IMR-90 (cell line): Measurements from ENCODE around the gene ADAMTS18. TPM values are rescaled to one million over a fixed set of nuclear protein-coding genes. Genes with fewer than 3 reads are reported as not detected.

Source experiments
- ATAC-seq: fragments of 200-7000 bp; cut with Tn5 transposase; 2 replicates; pipeline ENCODE4 v1.9.1; 2020; ENCODE audit warnings: low read depth, mild to moderate bottlenecking, moderate library complexity
- BruUV-seq: library from RNA; stranded (reverse); fragments of 400-500 nt; replicated peaks from 2 replicates; lab custom pipeline; 2021; lab: Mats Ljungman, UMichigan
- CTCF ChIA-PET: fragments of 300-600 bp; formaldehyde crosslinking; extraction: SDS; loops from one replicate; lab custom pipeline; 2021; ENCODE audit warnings: antibody characterized with exemption; lab: Yijun Ruan, JAX
- POLR2A ChIA-PET: fragments of 300-600 bp; sonication (Branson Sonifier 250); formaldehyde crosslinking; loops from one replicate; lab custom pipeline; 2022; ENCODE audit warnings: antibody characterized with exemption; ENCODE audit not compliant: unreplicated experiment; lab: Charles Lee
- DNase-seq: peaks from one replicate; pipeline ENCODE4 v3.0.0; 2013
- H2AFZ ChIP-seq: replicated peaks from 2 replicates; pipeline ENCODE3; 2013; ENCODE audit warnings: low read length, mild to moderate bottlenecking; ENCODE audit not compliant: poor library complexity
- H2AK5ac ChIP-seq: 2 replicates; pipeline ENCODE4 v1.6.1; 2013; ENCODE audit warnings: low read depth, low read length, inconsistent platforms
- H2AK9ac ChIP-seq: replicated peaks from 2 replicates; pipeline ENCODE3; 2013; ENCODE audit warnings: mild to moderate bottlenecking, low read depth, low read length, moderate library complexity; ENCODE audit not compliant: poor library complexity
- H2BK120ac ChIP-seq: 2 replicates; pipeline ENCODE4 v1.6.1; 2013; ENCODE audit warnings: low read depth, low read length, inconsistent platforms
- H2BK15ac ChIP-seq: 3 replicates; pipeline ENCODE4 v1.6.1; 2013; ENCODE audit warnings: low read depth, low read length, inconsistent platforms
- H2BK20ac ChIP-seq: 2 replicates; pipeline ENCODE4 v1.6.1; 2013; ENCODE audit warnings: low read depth, mild to moderate bottlenecking, inconsistent platforms, low read length, moderate library complexity
- H2BK5ac ChIP-seq: 2 replicates; pipeline ENCODE4 v1.6.1; 2013; ENCODE audit warnings: mild to moderate bottlenecking, low read depth, low read length, inconsistent platforms; ENCODE audit not compliant: poor library complexity, severe bottlenecking
- H3K14ac ChIP-seq: replicated peaks from 2 replicates; pipeline ENCODE4 v1.6.1; 2013; ENCODE audit warnings: low read depth, low read length, inconsistent platforms
- H3K18ac ChIP-seq: 2 replicates; pipeline ENCODE4 v1.6.1; 2013; ENCODE audit warnings: low read depth, low read length, control low read depth
- H3K23ac ChIP-seq: 2 replicates; pipeline ENCODE4 v1.6.1; 2013; ENCODE audit warnings: low read depth, low read length, inconsistent platforms
- H3K27ac ChIP-seq: 2 replicates; pipeline ENCODE4 v1.5.1; 2013; ENCODE audit warnings: mild to moderate bottlenecking, control low read depth, low read length; ENCODE audit not compliant: insufficient read depth
- H3K27me3 ChIP-seq: 2 replicates; pipeline ENCODE4 v1.6.1; 2013; ENCODE audit warnings: low read length; ENCODE audit not compliant: control insufficient read depth, insufficient read depth
- H3K36me3 ChIP-seq: 2 replicates; pipeline ENCODE4 v1.6.1; 2013; ENCODE audit warnings: low read length, mixed read lengths; ENCODE audit not compliant: control insufficient read depth, insufficient read depth
- H3K4ac ChIP-seq: 2 replicates; pipeline ENCODE4 v1.6.1; 2013; ENCODE audit warnings: low read depth, low read length, inconsistent platforms
- H3K4me1 ChIP-seq: 2 replicates; pipeline ENCODE4 v1.6.1; 2013; ENCODE audit warnings: low read length, mixed read lengths; ENCODE audit not compliant: control insufficient read depth, insufficient read depth
- H3K4me2 ChIP-seq: 2 replicates; pipeline ENCODE4 v1.6.1; 2013; ENCODE audit warnings: low read depth, mild to moderate bottlenecking, control low read depth, low read length, moderate library complexity
- H3K4me3 ChIP-seq: 2 replicates; pipeline ENCODE4 v1.5.1; 2013; ENCODE audit warnings: low read depth, mild to moderate bottlenecking, control low read depth, low read length, moderate library complexity; ENCODE audit not compliant: insufficient read depth
- H3K56ac ChIP-seq: 2 replicates; pipeline ENCODE4 v1.6.1; 2013; ENCODE audit warnings: low read length, inconsistent platforms; ENCODE audit not compliant: insufficient read depth; ENCODE audit errors: extremely low read depth
- H3K79me1 ChIP-seq, 2 experiments: 2 replicates each; pipeline ENCODE4 v1.6.1; 2013; ENCODE audit warnings: low read length in 2 of 2, inconsistent platforms in 1 of 2, low read depth in 1 of 2
- H3K9ac ChIP-seq: 2 replicates; pipeline ENCODE4 v1.6.1; 2013; ENCODE audit warnings: low read depth, low read length, control low read depth
- H3K9me1 ChIP-seq: 2 replicates; pipeline ENCODE4 v1.6.1; 2013; ENCODE audit warnings: low read length, inconsistent platforms; ENCODE audit not compliant: insufficient read depth
- H3K9me3 ChIP-seq: 2 replicates; pipeline ENCODE4 v1.6.1; 2013; ENCODE audit warnings: low read length; ENCODE audit not compliant: control insufficient read depth, insufficient read depth
- H4K20me1 ChIP-seq: 2 replicates; pipeline ENCODE4 v1.6.1; 2013; ENCODE audit warnings: low read length, inconsistent platforms; ENCODE audit not compliant: insufficient read depth
- H4K5ac ChIP-seq: 2 replicates; pipeline ENCODE4 v1.6.1; 2013; ENCODE audit warnings: mild to moderate bottlenecking, low read depth, low read length, control low read depth
- H4K8ac ChIP-seq, 2 experiments: 2 replicates each; pipeline ENCODE4 v1.6.1; 2013; ENCODE audit warnings: low read depth in 2 of 2, low read length in 2 of 2, control low read depth in 1 of 2, inconsistent platforms in 1 of 2
- H4K91ac ChIP-seq: 2 replicates; pipeline ENCODE4 v1.6.1; 2013; ENCODE audit warnings: low read depth, low read length, inconsistent platforms; ENCODE audit not compliant: insufficient read depth
- BHLHE40 ChIP-seq: fragments of 150-350 bp; IDR thresholded peaks from 2 replicates; pipeline ENCODE4 v1.6.1; 2016; ENCODE audit warnings: mild to moderate bottlenecking, low read depth, low read length
- CEBPB ChIP-seq: IDR thresholded peaks from 2 replicates; pipeline ENCODE4 v1.6.1; 2012; ENCODE audit warnings: low read depth, low read length, improper control_type of control experiment
- CHD1 ChIP-seq: IDR thresholded peaks from 2 replicates; pipeline ENCODE4 v1.6.1; 2012; ENCODE audit warnings: low read depth, low read length, improper control_type of control experiment
- CTCF ChIP-seq: conservative IDR thresholded peaks from 2 replicates; pipeline ENCODE4 v1.5.1; 2012; ENCODE audit warnings: mild to moderate bottlenecking, low read depth, low read length, improper control_type of control experiment
- ELK1 ChIP-seq: fragments of 150-350 bp; IDR thresholded peaks from 2 replicates; pipeline ENCODE4 v1.6.1; 2016; ENCODE audit warnings: low read depth, mild to moderate bottlenecking, low read length, moderate library complexity, borderline replicate concordance
- FOS ChIP-seq: fragments of 150-350 bp; IDR thresholded peaks from 2 replicates; pipeline ENCODE4 v1.6.1; 2016; ENCODE audit warnings: low read depth, low read length
- MAFK ChIP-seq: IDR thresholded peaks from 2 replicates; pipeline ENCODE4 v1.6.1; 2012; ENCODE audit warnings: low read depth, low read length, improper control_type of control experiment
- MAZ ChIP-seq: IDR thresholded peaks from 2 replicates; pipeline ENCODE4 v1.6.1; 2012; ENCODE audit warnings: low read depth, mild to moderate bottlenecking, low read length, improper control_type of control experiment, moderate library complexity, borderline replicate concordance
- MXI1 ChIP-seq: IDR thresholded peaks from 2 replicates; pipeline ENCODE4 v1.6.1; 2012; ENCODE audit warnings: low read depth, mild to moderate bottlenecking, low read length, moderate library complexity, borderline replicate concordance
- NFE2L2 ChIP-seq: fragments of 150-350 bp; IDR thresholded peaks from 2 replicates; pipeline ENCODE4 v1.6.1; 2016; ENCODE audit warnings: low read depth, mild to moderate bottlenecking, low read length
- POLR2A ChIP-seq: IDR thresholded peaks from 2 replicates; pipeline ENCODE4 v1.6.1; 2012; ENCODE audit warnings: mild to moderate bottlenecking, low read depth, low read length
- RAD21 ChIP-seq: IDR thresholded peaks from 2 replicates; pipeline ENCODE4 v1.6.1; 2012; ENCODE audit warnings: low read length, improper control_type of control experiment
- RCOR1 ChIP-seq: IDR thresholded peaks from 2 replicates; pipeline ENCODE4 v1.6.1; 2012; ENCODE audit warnings: mild to moderate bottlenecking, low read length, improper control_type of control experiment; ENCODE audit not compliant: insufficient replicate concordance
- RFX5 ChIP-seq: IDR thresholded peaks from 2 replicates; pipeline ENCODE4 v1.8.0; 2012; ENCODE audit warnings: low read depth, mild to moderate bottlenecking, low read length, moderate library complexity
- SMC3 ChIP-seq: fragments of 150-350 bp; IDR thresholded peaks from 2 replicates; pipeline ENCODE4 v1.6.1; 2016; ENCODE audit warnings: low read depth, mild to moderate bottlenecking, antibody characterized with exemption, low read length, moderate library complexity
- USF2 ChIP-seq: fragments of 150-350 bp; IDR thresholded peaks from 2 replicates; pipeline ENCODE4 v1.6.1; 2017; ENCODE audit warnings: mild to moderate bottlenecking, antibody characterized with exemption, low read length, low read depth
- WGBS, 2 experiments: methylation state at CpG; one replicate each; pipeline versions ENCODE4 v1.1.5 to v1.1.7; 2013; ENCODE audit warnings: missing lambda C conversion rate in 2 of 2; ENCODE audit not compliant: insufficient read length in 1 of 2; ENCODE audit errors: extremely low coverage in 2 of 2; 5-methylcytosine and 5-hydroxymethylcytosine counted together
- dilution Hi-C: fragments of 300-500 bp; cut with HindIII; formaldehyde crosslinking; loops from one replicate; pipeline ENCODE4 v1.14.3; 2018; ENCODE audit warnings: low sequenced_read_pairs; ENCODE audit not compliant: unreplicated experiment
- in situ Hi-C: fragments of 300-500 bp; cut with MboI; formaldehyde crosslinking; loops from 3 replicates; pipeline ENCODE4 v1.14.3; 2019; ENCODE audit warnings: low sequenced_read_pairs, inconsistent platforms, mixed read lengths
- intact Hi-C: fragments of 100-400 bp; cut with micrococcal nuclease; formaldehyde crosslinking; loops from 2 replicates; pipeline ENCODE4 v1.10.0; 2022
- polyA plus RNA-seq, 3 experiments: library from polyadenylated mRNA; depleted of rRNA; stranded (reverse); fragments of >200 nt; gene quantifications; 2 replicates each; pipeline ENCODE4 v1.2.3, GENCODE V29; 2012; ENCODE audit warnings: low replicate concordance in 1 of 3
- total RNA-seq: library from RNA; depleted of rRNA; stranded (reverse); fragments of >200 nt; gene quantifications from 2 replicates; pipeline ENCODE4 v1.2.3, GENCODE V29; 2012

The ADAMTS18 gene
- total and polyA plus RNA-seq, 2 of the 4 experiments (the other 2 are of a cell fraction): not detected

GRCh38 chr16:77273815-77274214 lies 161.0 kb downstream of the ADAMTS18 start:
- 59% methylated on average over 2 of the region's 3 CpGs; no CpG with 5 or more reads in 1 of the 2 experiments for WGBS, 2 experiments
- H3K4me1 ChIP-seq: no peaks in the 10 kb centered on the region
- H3K4me2 ChIP-seq: no peak overlapping the region
- no peak overlapping the region for H2BK5ac ChIP-seq
- no peak for TF ChIP-seq BHLHE40
- TF ChIP-seq FOS: no peak
- no peak for TF ChIP-seq RCOR1
- no peak for TF ChIP-seq MXI1
- TF ChIP-seq USF2: no peak
- no peak for TF ChIP-seq SMC3
- no peak for TF ChIP-seq RAD21
- TF ChIP-seq CHD1: no peak
- no peak for TF ChIP-seq CTCF
- TF ChIP-seq POLR2A: no peak
- TF ChIP-seq ELK1: no peak
- no peak for TF ChIP-seq NFE2L2
- TF ChIP-seq MAZ: no peak
- no peak for TF ChIP-seq CEBPB
- no peak for TF ChIP-seq RFX5
- TF ChIP-seq MAFK: no peak
- no peak overlapping the region for H2BK15ac ChIP-seq
- H3K27me3 ChIP-seq: no peaks in the 10 kb centered on the region
- H2BK120ac ChIP-seq: no peak overlapping the region
- H2AK9ac ChIP-seq: no peak overlapping the region
- no peak overlapping the region for H3K56ac ChIP-seq
- ATAC-seq (no peak), DNase-seq (no peak)
- H4K91ac ChIP-seq: no peak overlapping the region
- no peak overlapping the region for H3K4me3 ChIP-seq
- no TSS peak for BruUV-seq
- H4K20me1 ChIP-seq: no peaks in the 10 kb centered on the region
- no peaks in the 10 kb centered on the region for H3K36me3 ChIP-seq
- dilution Hi-C loops (no loop called here), in situ Hi-C loops (no loop called here), intact Hi-C loops (no loop called here)
- no peaks in the 10 kb centered on the region for H3K9me3 ChIP-seq
- no peak overlapping the region for H3K14ac ChIP-seq
- H2AK5ac ChIP-seq: no peak overlapping the region
- no peak overlapping the region for H3K9ac ChIP-seq
- H3K27ac ChIP-seq: no peak overlapping the region
- H3K18ac ChIP-seq: no peak overlapping the region
- H2BK20ac ChIP-seq: no peak overlapping the region
- H4K8ac ChIP-seq: no peak overlapping the region
- CTCF ChIA-PET: no interaction called here
- POLR2A ChIA-PET: no interaction called here
- H3K79me1 ChIP-seq: no peaks in the 10 kb centered on the region
- H2AFZ ChIP-seq: no peak overlapping the region
- no peak overlapping the region for H3K4ac ChIP-seq
- H3K9me1 ChIP-seq: no peaks in the 10 kb centered on the region
- H4K5ac ChIP-seq: no peak overlapping the region
- no peak overlapping the region for H3K23ac ChIP-seq
